DND-41 (cell line): Measurements from ENCODE around the gene COG6.

Experiments
- EZH2 ChIP-seq: IDR thresholded peaks from 3 replicates; pipeline ENCODE4 v1.6.1; 2012; ENCODE audit warnings: borderline replicate concordance, low read depth, mild to moderate bottlenecking, moderate library complexity, low read length, inconsistent platforms; ENCODE audit not compliant: severe bottlenecking
- TF ChIP-seq, protein P1 (sequence below): IDR thresholded peaks from 2 replicates; pipeline ENCODE4 v1.5.1; 2012; ENCODE audit warnings: borderline replicate concordance, low read length, moderate library complexity, mild to moderate bottlenecking; ENCODE audit not compliant: poor library complexity, severe bottlenecking; ENCODE audit errors: extremely low read depth

DNA sequence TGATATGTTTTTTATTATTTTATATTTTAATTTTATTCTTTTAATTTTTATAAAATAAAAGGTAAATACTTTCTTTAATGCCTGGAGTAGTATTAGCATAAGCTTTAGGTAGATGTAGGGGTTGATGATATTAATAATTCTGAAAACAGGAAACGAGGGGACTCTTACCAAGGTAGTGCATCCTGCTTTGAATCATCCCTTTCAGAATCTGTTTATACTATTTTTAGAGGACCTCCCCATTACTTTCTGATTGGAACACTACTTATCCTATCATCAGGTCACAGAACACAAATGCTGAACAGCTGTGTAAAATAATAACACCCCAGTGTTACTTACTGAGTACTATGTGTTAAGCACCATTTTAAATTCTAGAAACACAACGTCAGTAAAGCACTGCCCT is 27.3 kb downstream of the COG6 start:
- TF ChIP-seq, protein P1, sequence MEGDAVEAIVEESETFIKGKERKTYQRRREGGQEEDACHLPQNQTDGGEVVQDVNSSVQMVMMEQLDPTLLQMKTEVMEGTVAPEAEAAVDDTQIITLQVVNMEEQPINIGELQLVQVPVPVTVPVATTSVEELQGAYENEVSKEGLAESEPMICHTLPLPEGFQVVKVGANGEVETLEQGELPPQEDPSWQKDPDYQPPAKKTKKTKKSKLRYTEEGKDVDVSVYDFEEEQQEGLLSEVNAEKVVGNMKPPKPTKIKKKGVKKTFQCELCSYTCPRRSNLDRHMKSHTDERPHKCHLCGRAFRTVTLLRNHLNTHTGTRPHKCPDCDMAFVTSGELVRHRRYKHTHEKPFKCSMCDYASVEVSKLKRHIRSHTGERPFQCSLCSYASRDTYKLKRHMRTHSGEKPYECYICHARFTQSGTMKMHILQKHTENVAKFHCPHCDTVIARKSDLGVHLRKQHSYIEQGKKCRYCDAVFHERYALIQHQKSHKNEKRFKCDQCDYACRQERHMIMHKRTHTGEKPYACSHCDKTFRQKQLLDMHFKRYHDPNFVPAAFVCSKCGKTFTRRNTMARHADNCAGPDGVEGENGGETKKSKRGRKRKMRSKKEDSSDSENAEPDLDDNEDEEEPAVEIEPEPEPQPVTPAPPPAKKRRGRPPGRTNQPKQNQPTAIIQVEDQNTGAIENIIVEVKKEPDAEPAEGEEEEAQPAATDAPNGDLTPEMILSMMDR: no peak
- no peak for TF ChIP-seq EZH2
